Mesendoderm (in vitro differentiated cells): ENCODE measurements around the gene P2RX3.

Source experiments
- DNase-seq: peaks from one replicate; pipeline ENCODE4 v3.0.0; 2013
- H2AK5ac ChIP-seq: 2 replicates; pipeline ENCODE4 v1.6.1; 2013; ENCODE audit warnings: low read length, inconsistent platforms
- H2BK120ac ChIP-seq: 2 replicates; pipeline ENCODE4 v1.6.1; 2013; ENCODE audit warnings: low read depth, mild to moderate bottlenecking, low read length, moderate library complexity, mixed read lengths
- H2BK15ac ChIP-seq: replicated peaks from 2 replicates; pipeline ENCODE4 v1.6.1; 2013; ENCODE audit warnings: low read depth, mild to moderate bottlenecking, moderate library complexity
- H2BK5ac ChIP-seq: 2 replicates; pipeline ENCODE4 v1.6.1; 2013; ENCODE audit warnings: low read length, inconsistent platforms
- H3K18ac ChIP-seq: 2 replicates; pipeline ENCODE4 v1.6.1; 2013; ENCODE audit warnings: mild to moderate bottlenecking, low read length, mixed read lengths
- H3K23ac ChIP-seq: one replicate; pipeline ENCODE4 v1.6.1; 2013; ENCODE audit warnings: low read length
- H3K27ac ChIP-seq: 2 replicates; pipeline ENCODE4 v1.5.1; 2013; ENCODE audit warnings: low read depth, mild to moderate bottlenecking, inconsistent platforms, low read length, moderate library complexity
- H3K27me3 ChIP-seq: 2 replicates; pipeline ENCODE4 v1.6.1; 2013; ENCODE audit warnings: low read length, control low read depth, mild to moderate bottlenecking, inconsistent platforms; ENCODE audit not compliant: insufficient read depth, poor library complexity
- H3K36me3 ChIP-seq: 2 replicates; pipeline ENCODE4 v1.6.1; 2013; ENCODE audit warnings: low read length, inconsistent platforms; ENCODE audit not compliant: control insufficient read depth, insufficient read depth
- H3K4ac ChIP-seq: one replicate; pipeline ENCODE4 v1.6.1; 2013; ENCODE audit warnings: low read depth, mild to moderate bottlenecking, low read length, moderate library complexity
- H3K4me1 ChIP-seq: 2 replicates; pipeline ENCODE4 v1.6.1; 2013; ENCODE audit warnings: low read depth, low read length, inconsistent platforms; ENCODE audit not compliant: control insufficient read depth
- H3K4me2 ChIP-seq: 2 replicates; pipeline ENCODE4 v1.6.1; 2013; ENCODE audit warnings: low read length
- H3K4me3 ChIP-seq: 2 replicates; pipeline ENCODE4 v1.5.1; 2013; ENCODE audit warnings: mild to moderate bottlenecking, low read length
- H3K56ac ChIP-seq: one replicate; pipeline ENCODE4 v1.6.1; 2013; ENCODE audit warnings: low read length
- H3K79me1 ChIP-seq: 2 replicates; pipeline ENCODE4 v1.6.1; 2013; ENCODE audit warnings: low read length, inconsistent platforms
- H3K79me2 ChIP-seq: 2 replicates; pipeline ENCODE4 v1.6.1; 2013; ENCODE audit warnings: mild to moderate bottlenecking, low read length; ENCODE audit not compliant: control insufficient read depth, insufficient read depth
- H3K9ac ChIP-seq: 2 replicates; pipeline ENCODE4 v1.6.1; 2013; ENCODE audit warnings: low read length, inconsistent platforms
- H4K5ac ChIP-seq: one replicate; pipeline ENCODE4 v1.6.1; 2013; ENCODE audit warnings: low read length
- H4K8ac ChIP-seq: one replicate; pipeline ENCODE4 v1.6.1; 2013; ENCODE audit warnings: low read depth, mild to moderate bottlenecking, control low read depth, low read length, moderate library complexity
- WGBS: extraction: QIAGEN DNeasy Blood & Tissue Kit; methylation state at CpG from one replicate; pipeline ENCODE4 v1.1.7; 2013; ENCODE audit warnings: low lambda C conversion rate, missing lambda C conversion rate; ENCODE audit not compliant: insufficient coverage; ENCODE audit errors: extremely low coverage; 5-methylcytosine and 5-hydroxymethylcytosine counted together

Gene P2RX3

DNA sequence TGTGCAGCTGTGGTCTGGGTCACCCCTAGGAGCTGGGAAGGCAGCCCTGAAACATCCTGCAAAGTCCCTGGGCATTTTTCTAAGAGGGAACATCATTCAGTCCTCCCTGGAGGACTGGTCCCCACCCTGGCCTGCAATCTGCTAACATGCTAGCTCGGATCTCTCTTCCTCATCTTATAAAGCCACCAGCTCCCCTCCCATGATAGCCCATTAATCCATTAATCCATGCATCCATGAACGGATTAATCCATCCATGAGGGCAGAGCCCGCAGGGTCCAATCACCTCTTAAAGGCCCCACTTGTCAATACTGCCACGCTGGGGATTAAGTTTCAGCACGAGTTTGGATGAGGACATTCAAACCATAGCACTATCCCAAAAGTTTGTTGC lies 30.7 kb downstream of the P2RX3 start:
- no CpG with 5 or more reads among the region's 5 CpGs for WGBS
- H3K27me3 ChIP-seq = no peaks in the 10 kb centered on the region
- no peaks in the 10 kb centered on the region for H3K79me2 ChIP-seq
- no peak overlapping the region for H3K4me3 ChIP-seq
- H3K79me1 ChIP-seq = no peaks in the 10 kb centered on the region
- H2BK120ac ChIP-seq = no peak overlapping the region
- H3K18ac ChIP-seq = no peak overlapping the region
- no peak overlapping the region for H3K23ac ChIP-seq
- no peak overlapping the region for H3K4me2 ChIP-seq
- no peak for DNase-seq
- peaks cover 2% of the 10 kb centered on the region for H3K4me1 ChIP-seq
- no peak overlapping the region for H4K5ac ChIP-seq
- H3K4ac ChIP-seq = no peak overlapping the region
- H2BK15ac ChIP-seq = no peak overlapping the region
- H3K9ac ChIP-seq = no peak overlapping the region
- no peaks in the 10 kb centered on the region for H3K36me3 ChIP-seq
- no peak overlapping the region for H4K8ac ChIP-seq
- H3K27ac ChIP-seq = no peak overlapping the region
- H3K56ac ChIP-seq = no peak overlapping the region
- H2AK5ac ChIP-seq = no peak overlapping the region
- no peak overlapping the region for H2BK5ac ChIP-seq

DNA sequence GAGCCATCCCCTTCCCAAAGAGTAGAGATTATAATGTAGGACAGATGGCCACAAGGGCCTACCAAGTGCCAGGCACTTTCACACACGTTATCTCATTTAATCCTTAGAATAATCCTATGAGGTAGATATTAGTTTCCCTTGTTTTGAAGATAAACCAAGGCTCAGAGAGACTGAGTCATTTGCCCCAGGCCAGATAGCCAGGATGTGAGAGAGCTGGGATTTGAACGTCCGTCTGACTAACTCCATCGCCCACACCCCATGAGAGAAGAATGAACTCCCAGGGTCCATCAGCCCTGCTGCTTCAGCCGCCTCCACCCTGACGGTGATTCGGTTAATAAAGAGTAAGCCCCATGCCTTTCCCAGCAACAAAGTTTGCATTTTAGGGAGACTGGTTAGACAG lies 32.1 kb downstream of the P2RX3 start:
- WGBS = no CpG with 5 or more reads among the region's 7 CpGs
- Histone ChIP-seq H3K4ac (no peak overlapping the region), H4K8ac (no peak overlapping the region), H3K23ac (no peak overlapping the region), H2BK15ac (no peak overlapping the region), H3K79me2 (no peaks in the 10 kb centered on the region), H3K4me2 (no peak overlapping the region), H3K27me3 (no peaks in the 10 kb centered on the region), H2BK5ac (no peak overlapping the region), H3K56ac (no peak overlapping the region), H3K4me3 (no peak overlapping the region), H3K4me1 (no peaks in the 10 kb centered on the region), H3K18ac (no peak overlapping the region), H3K36me3 (no peaks in the 10 kb centered on the region), H3K79me1 (no peaks in the 10 kb centered on the region), H2BK120ac (no peak overlapping the region), H3K27ac (no peak overlapping the region), H3K9ac (no peak overlapping the region), H2AK5ac (no peak overlapping the region), H4K5ac (no peak overlapping the region)
- DNase-seq = peak; percentile 55

DNA sequence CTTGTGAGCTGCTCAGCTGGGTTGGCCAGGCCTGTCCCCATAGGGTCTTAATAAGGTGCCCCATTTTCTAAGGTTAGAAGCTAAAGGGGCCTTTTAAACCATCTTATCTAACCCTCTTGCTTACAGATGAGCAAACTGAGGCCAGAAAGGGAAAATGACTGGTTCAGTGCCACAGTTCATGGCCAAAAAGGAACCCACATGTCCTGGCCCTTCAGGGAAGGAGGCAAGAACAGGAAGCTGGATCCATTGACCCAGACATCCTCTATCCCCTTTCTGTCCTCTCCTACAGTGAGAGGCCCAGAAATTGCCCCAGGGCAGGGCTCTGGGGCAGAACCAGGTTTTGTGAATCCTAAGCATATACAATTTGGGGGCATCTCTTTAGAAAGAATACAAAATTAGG lies 32.8 kb downstream of the P2RX3 start:
- Histone ChIP-seq H3K56ac (no peak overlapping the region), H4K8ac (no peak overlapping the region), H3K18ac (no peak overlapping the region), H2BK15ac (no peak overlapping the region), H3K79me1 (no peaks in the 10 kb centered on the region), H2BK5ac (no peak overlapping the region), H3K79me2 (no peaks in the 10 kb centered on the region), H3K23ac (no peak overlapping the region), H3K27me3 (no peaks in the 10 kb centered on the region), H2BK120ac (no peak overlapping the region), H3K36me3 (no peaks in the 10 kb centered on the region), H3K4ac (no peak overlapping the region), H3K27ac (no peak overlapping the region), H3K9ac (no peak overlapping the region), H3K4me1 (no peaks in the 10 kb centered on the region), H3K4me3 (no peak overlapping the region), H2AK5ac (no peak overlapping the region), H4K5ac (no peak overlapping the region), H3K4me2 (no peak overlapping the region)
- no peak for DNase-seq

DNA sequence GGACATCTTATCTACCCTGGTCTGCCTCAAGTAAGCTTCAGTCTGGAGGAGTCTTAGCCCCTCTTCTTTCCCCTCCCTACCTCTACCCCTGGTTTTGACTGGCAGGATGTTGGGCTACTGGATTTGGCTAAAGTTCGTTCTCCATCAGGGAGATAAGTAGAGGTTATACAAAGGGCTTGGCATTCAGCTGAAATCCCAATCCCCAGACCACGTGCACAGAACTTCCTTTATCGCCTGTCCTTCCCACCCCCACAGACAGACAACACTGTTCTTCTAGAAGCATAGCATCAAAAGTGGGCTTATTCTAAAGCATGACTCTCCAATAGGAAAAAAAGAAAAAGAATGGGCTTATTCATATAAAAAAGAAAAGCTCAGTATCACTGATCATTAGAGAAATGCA lies 35.0 kb downstream of the P2RX3 start:
- peak; percentile 10 for DNase-seq
- Histone ChIP-seq H2BK5ac (no peak overlapping the region), H4K8ac (no peak overlapping the region), H3K4me3 (no peak overlapping the region), H3K27ac (no peak overlapping the region), H3K79me2 (no peaks in the 10 kb centered on the region), H3K18ac (no peak overlapping the region), H3K79me1 (no peaks in the 10 kb centered on the region), H2BK15ac (no peak overlapping the region), H2AK5ac (no peak overlapping the region), H3K4ac (no peak overlapping the region), H3K56ac (no peak overlapping the region), H3K4me1 (no peaks in the 10 kb centered on the region), H3K9ac (no peak overlapping the region), H2BK120ac (no peak overlapping the region), H3K27me3 (no peaks in the 10 kb centered on the region), H4K5ac (no peak overlapping the region), H3K23ac (no peak overlapping the region), H3K4me2 (no peak overlapping the region), H3K36me3 (no peaks in the 10 kb centered on the region)
- WGBS = no CpG with 5 or more reads among the region's 3 CpGs

DNA sequence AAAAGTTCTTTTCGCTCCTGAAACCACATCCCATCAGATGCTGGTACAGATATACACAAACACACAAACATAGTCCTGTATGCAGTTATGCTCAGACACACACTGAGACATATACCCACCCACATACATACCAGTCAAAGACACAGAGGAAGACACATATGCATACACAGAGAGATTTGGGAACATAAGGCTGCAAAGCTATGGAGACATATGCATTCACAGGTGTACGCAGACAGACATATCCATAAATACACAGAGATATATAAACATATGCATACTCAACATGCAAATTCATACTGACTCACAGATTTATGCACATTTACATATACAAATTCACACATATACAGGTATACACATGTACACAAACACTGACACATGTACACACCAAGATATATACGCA lies 36.8 kb downstream of the P2RX3 start:
- Histone ChIP-seq H2BK5ac (no peak overlapping the region), H4K8ac (no peak overlapping the region), H3K27ac (no peak overlapping the region), H3K4me1 (no peaks in the 10 kb centered on the region), H4K5ac (no peak overlapping the region), H2AK5ac (no peak overlapping the region), H3K23ac (no peak overlapping the region), H3K9ac (no peak overlapping the region), H3K36me3 (no peaks in the 10 kb centered on the region), H3K56ac (no peak overlapping the region), H3K18ac (no peak overlapping the region), H3K79me2 (no peaks in the 10 kb centered on the region), H3K4ac (no peak overlapping the region), H3K4me3 (no peak overlapping the region), H2BK15ac (no peak overlapping the region), H2BK120ac (no peak overlapping the region), H3K27me3 (no peaks in the 10 kb centered on the region), H3K79me1 (no peaks in the 10 kb centered on the region), H3K4me2 (no peak overlapping the region)
- no peak for DNase-seq
- WGBS = no CpG with 5 or more reads among the region's 3 CpGs

DNA sequence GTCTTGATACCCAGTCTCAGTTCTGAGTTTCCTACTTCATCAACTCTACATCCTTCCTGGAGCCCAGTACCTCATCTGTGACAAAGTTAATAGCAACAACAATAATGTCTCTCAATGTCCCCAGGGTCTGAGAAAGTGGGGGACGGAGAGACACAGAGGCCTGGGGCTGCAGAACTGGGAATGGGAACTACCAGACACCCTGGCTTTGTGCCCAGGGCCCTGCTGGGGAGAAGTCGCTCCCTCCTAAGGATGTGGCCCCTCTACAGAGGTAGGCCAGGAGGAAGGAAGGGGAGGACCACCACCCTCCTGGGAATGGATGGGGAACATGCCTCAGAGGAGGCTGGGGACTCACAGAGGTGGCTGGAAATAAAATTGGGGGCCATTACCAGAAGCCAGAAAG lies 37.3 kb downstream of the P2RX3 start:
- no peak overlapping the region for H3K4me2 ChIP-seq
- no peak overlapping the region for H3K56ac ChIP-seq
- no peaks in the 10 kb centered on the region for H3K4me1 ChIP-seq
- no peaks in the 10 kb centered on the region for H3K79me1 ChIP-seq
- H3K79me2 ChIP-seq = no peaks in the 10 kb centered on the region
- H4K5ac ChIP-seq = no peak overlapping the region
- WGBS = no CpG with 5 or more reads among the region's 2 CpGs
- H3K23ac ChIP-seq = no peak overlapping the region
- H2BK15ac ChIP-seq = no peak overlapping the region
- H3K4ac ChIP-seq = no peak overlapping the region
- H4K8ac ChIP-seq = no peak overlapping the region
- H3K9ac ChIP-seq = no peak overlapping the region
- no peak overlapping the region for H2BK120ac ChIP-seq
- no peak overlapping the region for H2BK5ac ChIP-seq
- H3K27ac ChIP-seq = no peak overlapping the region
- no peaks in the 10 kb centered on the region for H3K36me3 ChIP-seq
- H2AK5ac ChIP-seq = no peak overlapping the region
- DNase-seq = no peak
- H3K4me3 ChIP-seq = no peak overlapping the region
- no peak overlapping the region for H3K18ac ChIP-seq
- H3K27me3 ChIP-seq = no peaks in the 10 kb centered on the region
